ENCODE measurements around the gene AOPEP. TPM values are rescaled to one million over a fixed set of nuclear protein-coding genes. Genes with fewer than 3 reads are reported as not detected.

Gene AOPEP
- total RNA-seq, 1 donor from 2014 or later = 48.0 TPM

DNA sequence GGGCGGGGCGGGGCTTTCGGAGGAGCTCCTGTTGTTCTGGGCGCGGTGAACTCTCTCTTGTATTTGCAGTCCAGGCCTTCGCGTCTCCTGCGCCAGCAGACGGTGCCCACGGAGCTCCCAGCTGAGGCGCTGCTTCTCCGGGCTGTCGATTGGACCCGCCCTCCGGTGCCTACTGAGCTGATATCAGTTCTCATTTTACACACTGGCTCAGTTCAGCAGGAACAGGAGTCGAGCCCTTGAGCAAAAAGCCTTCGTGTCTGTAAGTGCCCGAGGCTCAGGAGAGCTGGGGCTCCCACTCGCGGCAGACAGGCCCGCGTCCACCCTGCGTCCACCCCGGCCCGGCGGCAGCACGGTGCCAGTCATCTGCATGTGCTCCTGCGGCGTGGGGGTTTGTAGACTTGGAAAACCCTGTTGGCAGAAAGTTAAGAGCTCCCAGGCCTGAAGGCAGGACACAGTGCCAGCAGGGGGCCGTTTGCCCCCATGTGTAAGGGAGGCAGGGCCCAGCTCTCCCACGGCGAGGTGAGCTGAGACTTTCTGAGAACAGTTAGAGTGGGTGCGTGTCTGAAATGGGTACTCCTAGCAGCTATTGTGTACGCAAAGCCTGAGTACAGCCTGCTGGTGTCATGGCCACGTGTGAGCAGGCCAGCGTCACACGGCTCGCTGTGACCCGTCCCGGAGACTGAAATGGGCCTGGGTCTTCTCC lies 359.5 kb downstream of the AOPEP start:
- Histone ChIP-seq H3K9me3 (ENCODE audit: control insufficient read depth in 3 of 3, low read length in 3 of 3) (no peaks in the 10 kb centered on the region), H3K27ac (ENCODE audit: low read depth, low read length) (peak overlapping the region; percentile 56), H3K4me3 (ENCODE audit: low read length in 3 of 3) (no peak overlapping the region), H3K36me3 (ENCODE audit: control insufficient read depth in 3 of 3, insufficient read depth in 3 of 3, low read length in 3 of 3) (peaks cover 39 to 53% (median 45%) of the 10 kb centered on the region in 3 donors), H3K4me1 (ENCODE audit: control insufficient read depth in 3 of 3, insufficient read depth in 3 of 3, low read length in 3 of 3) (peaks cover 64 to 92% (median 90%) of the 10 kb centered on the region in 3 donors), H3K27me3 (ENCODE audit: control insufficient read depth in 3 of 3, insufficient read depth in 3 of 3, low read length in 3 of 3) (no peaks in the 10 kb centered on the region), H3K9ac (ENCODE audit: low read depth in 1 of 3, low read length in 3 of 3) (peak overlapping the region in 1 of 3 donors; percentile 60)

DNA sequence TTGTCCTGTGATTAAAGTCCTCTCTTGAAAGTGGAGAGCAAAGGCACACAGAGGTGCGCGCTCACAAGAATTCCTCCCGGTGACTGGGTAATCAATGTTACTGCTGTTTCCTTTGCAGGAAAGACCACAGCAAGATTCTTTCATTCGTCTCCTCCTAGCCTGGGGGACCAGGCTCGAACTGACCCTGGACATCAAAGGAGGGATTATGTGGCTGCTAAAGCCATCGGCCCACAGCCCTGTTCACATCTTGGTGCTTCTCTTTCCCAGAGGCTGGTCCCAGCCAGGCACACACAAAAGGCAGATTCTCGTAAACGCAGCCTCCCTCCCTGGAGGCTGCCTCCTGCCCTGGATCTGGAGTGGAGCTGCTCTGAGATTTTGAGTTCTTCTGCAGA lies 360.1 kb downstream of the AOPEP start:
- Histone ChIP-seq H3K9ac (ENCODE audit: low read depth in 1 of 3, low read length in 3 of 3) (peak overlapping the region in 1 of 3 donors; percentile 60), H3K9me3 (ENCODE audit: control insufficient read depth in 3 of 3, low read length in 3 of 3) (no peaks in the 10 kb centered on the region), H3K4me1 (ENCODE audit: control insufficient read depth in 3 of 3, insufficient read depth in 3 of 3, low read length in 3 of 3) (peaks cover 65 to 92% (median 92%) of the 10 kb centered on the region in 3 donors), H3K27me3 (ENCODE audit: control insufficient read depth in 3 of 3, insufficient read depth in 3 of 3, low read length in 3 of 3) (no peaks in the 10 kb centered on the region), H3K27ac (ENCODE audit: low read depth, low read length) (peak overlapping the region; percentile 56), H3K36me3 (ENCODE audit: control insufficient read depth in 3 of 3, insufficient read depth in 3 of 3, low read length in 3 of 3) (peaks cover 33 to 49% (median 40%) of the 10 kb centered on the region in 3 donors), H3K4me3 (ENCODE audit: low read length in 3 of 3) (no peak overlapping the region)

DNA sequence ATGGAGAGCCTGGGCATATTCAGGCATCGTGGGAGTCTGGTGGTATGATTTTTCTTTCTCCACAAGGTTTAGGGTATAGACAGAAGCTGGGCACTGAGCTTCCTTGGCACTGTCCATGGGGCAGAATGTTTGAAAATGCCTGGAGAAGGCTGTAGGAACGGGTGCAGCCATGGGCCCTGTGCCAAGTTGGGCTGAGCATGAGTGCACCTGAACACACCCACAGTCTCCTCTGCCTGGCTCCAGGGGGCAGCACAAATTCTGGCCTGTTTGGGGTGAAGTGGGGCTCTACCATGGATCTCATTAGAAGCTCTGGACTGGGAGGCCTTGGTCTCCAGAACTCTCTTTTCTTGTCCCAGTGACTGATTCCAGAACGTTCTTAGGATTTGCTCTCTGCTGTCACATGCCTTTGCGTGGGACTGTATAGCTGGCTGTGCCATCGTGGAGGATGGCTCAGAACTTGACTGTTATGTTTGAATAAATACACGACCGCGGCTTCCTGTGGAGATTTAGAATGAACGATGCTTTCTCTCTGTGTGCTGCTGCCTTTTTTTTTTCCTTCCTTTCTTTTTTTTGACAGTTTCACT lies 361.3 kb downstream of the AOPEP start:
- H3K27ac ChIP-seq (ENCODE audit: low read depth, low read length) = no peak overlapping the region
- peaks cover 76 to 93% (median 93%) of the 10 kb centered on the region in 3 donors for H3K4me1 ChIP-seq (ENCODE audit: control insufficient read depth in 3 of 3, insufficient read depth in 3 of 3, low read length in 3 of 3)
- H3K9ac ChIP-seq (ENCODE audit: low read depth in 1 of 3, low read length in 3 of 3) = no peak overlapping the region
- no peaks in the 10 kb centered on the region for H3K27me3 ChIP-seq (ENCODE audit: control insufficient read depth in 3 of 3, insufficient read depth in 3 of 3, low read length in 3 of 3)
- peaks cover 21 to 38% (median 31%) of the 10 kb centered on the region in 3 donors for H3K36me3 ChIP-seq (ENCODE audit: control insufficient read depth in 3 of 3, insufficient read depth in 3 of 3, low read length in 3 of 3)
- H3K9me3 ChIP-seq (ENCODE audit: control insufficient read depth in 3 of 3, low read length in 3 of 3) = no peaks in the 10 kb centered on the region
- H3K4me3 ChIP-seq (ENCODE audit: low read length in 3 of 3) = no peak overlapping the region

DNA sequence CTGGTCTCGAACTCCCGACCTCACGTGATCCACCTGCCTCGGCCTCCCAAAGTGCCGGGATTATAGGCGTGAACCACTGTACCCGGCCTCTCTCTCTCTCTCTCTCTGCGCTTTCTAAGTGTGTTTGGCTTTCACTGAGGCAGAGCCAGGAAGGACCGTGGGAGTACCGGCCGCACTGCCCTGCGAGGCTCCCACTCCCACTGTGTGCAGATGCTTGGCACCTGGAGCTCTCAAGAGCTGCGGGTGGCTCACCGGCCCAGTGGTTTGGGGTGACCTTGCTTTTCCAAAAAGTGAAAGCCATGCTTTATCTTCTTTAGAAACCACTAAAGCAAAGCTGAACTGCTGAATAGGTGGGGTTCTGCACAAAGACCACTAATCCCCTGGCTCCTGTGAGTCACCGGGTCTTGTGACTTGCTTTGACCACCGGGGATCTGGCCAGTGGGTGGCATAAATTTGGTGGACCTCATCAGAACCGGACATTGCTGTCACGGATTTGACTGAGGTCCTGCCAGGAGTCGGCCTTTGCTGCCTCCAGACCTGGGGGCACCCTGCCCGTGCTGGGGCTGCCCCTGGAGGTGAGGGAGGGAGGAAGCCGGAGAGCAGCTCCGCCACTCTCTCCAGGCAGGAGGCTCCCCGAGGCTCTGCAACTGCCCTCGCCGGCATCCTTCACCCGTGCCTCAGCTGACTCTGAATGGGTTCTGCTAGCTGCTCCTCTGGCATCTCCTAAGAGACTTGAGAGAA lies 362.1 kb downstream of the AOPEP start:
- Histone ChIP-seq H3K4me1 (ENCODE audit: control insufficient read depth in 3 of 3, insufficient read depth in 3 of 3, low read length in 3 of 3) (peaks cover 76 to 93% (median 93%) of the 10 kb centered on the region in 3 donors), H3K36me3 (ENCODE audit: control insufficient read depth in 3 of 3, insufficient read depth in 3 of 3, low read length in 3 of 3) (peaks cover 15 to 30% (median 23%) of the 10 kb centered on the region in 3 donors), H3K4me3 (ENCODE audit: low read length in 3 of 3) (no peak overlapping the region), H3K9me3 (ENCODE audit: control insufficient read depth in 3 of 3, low read length in 3 of 3) (no peaks in the 10 kb centered on the region), H3K9ac (ENCODE audit: low read depth in 1 of 3, low read length in 3 of 3) (peak overlapping the region in 1 of 3 donors; percentile 72), H3K27me3 (ENCODE audit: control insufficient read depth in 3 of 3, insufficient read depth in 3 of 3, low read length in 3 of 3) (no peaks in the 10 kb centered on the region), H3K27ac (ENCODE audit: low read depth, low read length) (peak overlapping the region; percentile 79)

DNA sequence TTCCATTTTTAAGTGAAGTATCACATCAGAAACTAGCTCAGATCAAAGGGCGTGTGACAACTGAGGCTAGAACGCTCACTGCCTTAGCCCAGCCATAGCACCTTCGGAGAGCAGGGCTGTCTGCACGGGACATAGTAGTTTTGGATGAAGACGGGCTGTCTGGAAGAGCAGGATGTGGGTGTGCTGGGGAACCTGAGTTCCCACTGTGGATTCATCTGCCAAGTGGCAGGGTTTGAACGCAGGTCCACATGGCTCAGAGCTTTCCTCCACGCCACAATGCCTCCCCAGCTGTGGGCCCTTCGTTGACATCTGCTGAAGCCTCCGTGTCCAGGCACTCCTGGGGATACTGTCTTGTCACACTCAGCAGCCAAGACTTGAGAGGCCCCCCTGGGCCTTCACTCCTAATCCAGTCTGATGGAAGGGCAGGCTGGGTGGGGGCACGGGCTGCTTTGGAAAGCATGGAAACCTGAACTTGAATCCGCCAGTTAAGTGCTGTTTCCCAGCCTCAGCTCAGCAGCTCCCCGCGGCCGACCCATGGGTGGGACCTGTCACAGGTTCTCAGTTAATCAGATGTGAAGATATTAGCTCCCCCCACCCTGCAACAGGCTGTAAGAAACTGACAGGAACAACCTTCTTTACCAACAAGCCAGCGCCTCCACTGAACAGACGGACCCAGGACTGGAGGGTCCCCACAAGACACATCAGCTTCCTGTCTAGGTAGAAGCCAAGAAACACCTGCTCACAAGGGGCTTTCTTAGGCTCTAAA lies 362.9 kb downstream of the AOPEP start:
- Histone ChIP-seq H3K9ac (ENCODE audit: low read depth in 1 of 3, low read length in 3 of 3) (peak overlapping the region; percentile 47 to 72 (median 50)), H3K4me3 (ENCODE audit: low read length in 3 of 3) (peak overlapping the region in 1 of 3 donors; percentile 24), H3K36me3 (ENCODE audit: control insufficient read depth in 3 of 3, insufficient read depth in 3 of 3, low read length in 3 of 3) (peaks cover 15 to 27% (median 21%) of the 10 kb centered on the region in 3 donors), H3K27me3 (ENCODE audit: control insufficient read depth in 3 of 3, insufficient read depth in 3 of 3, low read length in 3 of 3) (no peaks in the 10 kb centered on the region), H3K4me1 (ENCODE audit: control insufficient read depth in 3 of 3, insufficient read depth in 3 of 3, low read length in 3 of 3) (peaks cover 84 to 95% (median 93%) of the 10 kb centered on the region in 3 donors), H3K9me3 (ENCODE audit: control insufficient read depth in 3 of 3, low read length in 3 of 3) (no peaks in the 10 kb centered on the region), H3K27ac (ENCODE audit: low read depth, low read length) (peak overlapping the region; percentile 79)

DNA sequence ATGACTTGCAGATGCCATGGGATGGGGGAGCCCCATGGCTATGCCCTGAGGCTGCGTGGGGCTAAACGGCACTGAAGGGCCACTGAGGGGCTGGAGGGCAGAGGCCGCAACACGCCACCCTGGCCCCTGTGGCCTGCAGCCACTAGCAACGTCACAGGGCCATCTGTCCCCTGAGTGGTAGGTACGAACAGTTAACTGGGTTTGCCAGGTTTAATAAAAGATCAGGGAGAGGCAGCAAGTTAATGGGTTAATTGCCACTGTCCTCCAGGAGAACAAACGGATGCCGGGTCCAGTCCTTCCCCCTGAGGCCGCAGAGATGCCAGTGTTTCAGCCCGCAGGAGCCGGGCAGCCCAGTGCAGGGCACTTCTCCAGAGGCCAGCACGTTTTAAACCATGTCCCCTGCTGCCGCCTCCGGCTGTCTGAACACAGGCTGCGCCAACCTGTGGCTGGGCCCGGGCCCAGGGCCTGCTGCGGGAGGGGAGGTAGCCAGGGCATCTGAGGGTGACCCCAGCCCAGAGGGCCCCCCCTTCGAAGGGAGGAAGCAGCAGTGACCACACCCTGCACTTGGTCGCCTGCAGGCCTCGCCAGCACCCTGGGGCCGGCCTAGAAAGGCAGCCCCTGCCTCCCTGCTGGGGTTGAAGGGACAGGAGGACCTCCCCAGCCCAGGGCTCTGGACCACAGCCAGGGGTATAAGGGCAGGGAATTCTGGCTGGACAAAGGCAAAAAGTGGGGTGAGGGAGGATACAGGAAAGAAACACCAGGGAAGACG lies 363.7 kb downstream of the AOPEP start:
- no peaks in the 10 kb centered on the region for H3K27me3 ChIP-seq (ENCODE audit: control insufficient read depth in 3 of 3, insufficient read depth in 3 of 3, low read length in 3 of 3)
- peak overlapping the region; percentile 47 to 72 (median 50) for H3K9ac ChIP-seq (ENCODE audit: low read depth in 1 of 3, low read length in 3 of 3)
- peak overlapping the region in 1 of 3 donors; percentile 41 for H3K4me3 ChIP-seq (ENCODE audit: low read length in 3 of 3)
- H3K27ac ChIP-seq (ENCODE audit: low read depth, low read length) = peak overlapping the region; percentile 79
- peaks cover 85 to 95% (median 93%) of the 10 kb centered on the region in 3 donors for H3K4me1 ChIP-seq (ENCODE audit: control insufficient read depth in 3 of 3, insufficient read depth in 3 of 3, low read length in 3 of 3)
- peaks cover 17 to 22% (median 20%) of the 10 kb centered on the region in 3 donors for H3K36me3 ChIP-seq (ENCODE audit: control insufficient read depth in 3 of 3, insufficient read depth in 3 of 3, low read length in 3 of 3)
- H3K9me3 ChIP-seq (ENCODE audit: control insufficient read depth in 3 of 3, low read length in 3 of 3) = no peaks in the 10 kb centered on the region

DNA sequence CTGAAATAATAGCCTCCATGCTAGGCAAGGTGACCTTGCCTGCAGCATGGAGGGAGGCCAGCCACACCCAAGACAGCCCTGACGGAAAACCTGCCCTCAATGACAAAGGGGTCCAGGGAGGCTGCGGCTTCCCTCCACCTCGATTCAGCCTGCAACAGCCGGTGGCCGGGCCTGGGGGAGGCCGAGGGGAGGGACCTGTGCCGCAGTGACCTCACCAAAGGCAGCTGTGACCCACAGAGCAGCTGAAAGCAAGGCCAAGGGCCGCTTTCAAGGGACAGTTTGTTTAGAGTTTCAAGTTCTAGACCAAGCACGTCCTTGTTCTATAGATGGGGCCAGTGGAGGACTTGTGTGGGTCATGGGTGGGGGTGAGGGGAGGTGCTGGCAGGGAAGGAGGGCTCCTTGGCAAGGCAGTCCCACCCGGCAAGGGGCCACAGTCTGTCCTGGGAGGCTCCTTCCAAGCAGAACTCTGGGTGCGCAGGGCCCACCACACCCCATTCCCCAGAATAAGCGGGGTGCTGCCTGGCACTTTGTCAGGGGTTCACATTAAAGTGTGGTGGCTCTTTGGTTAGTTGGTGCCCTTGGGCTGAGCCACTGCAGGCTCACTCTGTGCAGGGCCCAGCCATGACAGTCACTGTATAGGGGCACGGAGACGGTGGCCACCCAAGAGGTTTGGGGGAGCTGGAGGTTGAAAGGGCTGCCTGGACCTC lies 364.5 kb downstream of the AOPEP start:
- no peak overlapping the region for H3K4me3 ChIP-seq (ENCODE audit: low read length in 3 of 3)
- peaks cover 82 to 93% (median 93%) of the 10 kb centered on the region in 3 donors for H3K4me1 ChIP-seq (ENCODE audit: control insufficient read depth in 3 of 3, insufficient read depth in 3 of 3, low read length in 3 of 3)
- peaks cover 13 to 16% (median 14%) of the 10 kb centered on the region in 3 donors for H3K36me3 ChIP-seq (ENCODE audit: control insufficient read depth in 3 of 3, insufficient read depth in 3 of 3, low read length in 3 of 3)
- peak overlapping the region; percentile 32 to 72 (median 51) for H3K9ac ChIP-seq (ENCODE audit: low read depth in 1 of 3, low read length in 3 of 3)
- H3K9me3 ChIP-seq (ENCODE audit: control insufficient read depth in 3 of 3, low read length in 3 of 3) = no peaks in the 10 kb centered on the region
- H3K27ac ChIP-seq (ENCODE audit: low read depth, low read length) = peak overlapping the region; percentile 79
- H3K27me3 ChIP-seq (ENCODE audit: control insufficient read depth in 3 of 3, insufficient read depth in 3 of 3, low read length in 3 of 3) = no peaks in the 10 kb centered on the region

DNA sequence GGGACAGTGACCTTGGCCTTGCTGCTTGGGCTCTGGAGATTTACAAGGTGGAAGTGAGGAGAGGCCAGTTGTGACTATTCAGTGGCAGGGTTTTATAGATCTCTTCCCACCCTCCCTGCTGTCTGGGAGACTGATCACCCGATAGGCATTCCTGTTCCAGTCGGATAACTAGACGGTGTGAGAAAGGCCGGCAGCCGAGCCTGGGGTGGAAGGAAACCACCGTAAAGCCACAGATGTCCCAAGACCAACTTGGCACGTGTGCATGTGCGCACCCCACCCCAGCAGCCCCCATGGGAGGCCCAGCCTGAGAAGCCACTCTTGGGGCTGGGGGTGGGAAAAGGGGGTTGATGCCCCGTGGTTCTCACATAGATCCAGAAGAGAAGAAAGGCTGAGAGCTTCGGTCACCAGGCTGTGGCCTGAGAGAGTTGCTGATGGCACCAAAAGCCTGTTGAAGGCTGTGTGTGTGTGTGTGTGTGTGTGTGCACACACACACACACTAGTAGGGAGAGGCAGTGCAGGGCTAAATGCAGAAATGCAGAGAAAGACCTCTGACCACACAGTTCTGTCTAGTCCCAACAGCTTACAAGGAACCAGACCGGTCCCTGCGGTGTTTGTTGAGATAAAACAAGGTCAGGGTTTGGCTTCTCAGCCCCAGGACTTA lies 365.2 kb downstream of the AOPEP start:
- no peaks in the 10 kb centered on the region for H3K27me3 ChIP-seq (ENCODE audit: control insufficient read depth in 3 of 3, insufficient read depth in 3 of 3, low read length in 3 of 3)
- H3K9me3 ChIP-seq (ENCODE audit: control insufficient read depth in 3 of 3, low read length in 3 of 3) = no peaks in the 10 kb centered on the region
- H3K27ac ChIP-seq (ENCODE audit: low read depth, low read length) = peak overlapping the region; percentile 79
- peak overlapping the region; percentile 32 to 72 (median 51) for H3K9ac ChIP-seq (ENCODE audit: low read depth in 1 of 3, low read length in 3 of 3)
- H3K4me1 ChIP-seq (ENCODE audit: control insufficient read depth in 3 of 3, insufficient read depth in 3 of 3, low read length in 3 of 3) = peaks cover 77 to 92% (median 89%) of the 10 kb centered on the region in 3 donors
- peaks cover 6 to 11% (median 7%) of the 10 kb centered on the region in 3 donors for H3K36me3 ChIP-seq (ENCODE audit: control insufficient read depth in 3 of 3, insufficient read depth in 3 of 3, low read length in 3 of 3)
- no peak overlapping the region for H3K4me3 ChIP-seq (ENCODE audit: low read length in 3 of 3)
